HG03066 (cell line): ENCODE measurements around the gene SH3BP4.

Source experiments
- ATAC-seq: cut with Tn5 transposase; IDR thresholded peaks from one replicate; pipeline ENCODE4 v1.9.1; 2021; ENCODE audit warnings: low read depth; ENCODE audit not compliant: unreplicated experiment

SH3BP4 gene

DNA sequence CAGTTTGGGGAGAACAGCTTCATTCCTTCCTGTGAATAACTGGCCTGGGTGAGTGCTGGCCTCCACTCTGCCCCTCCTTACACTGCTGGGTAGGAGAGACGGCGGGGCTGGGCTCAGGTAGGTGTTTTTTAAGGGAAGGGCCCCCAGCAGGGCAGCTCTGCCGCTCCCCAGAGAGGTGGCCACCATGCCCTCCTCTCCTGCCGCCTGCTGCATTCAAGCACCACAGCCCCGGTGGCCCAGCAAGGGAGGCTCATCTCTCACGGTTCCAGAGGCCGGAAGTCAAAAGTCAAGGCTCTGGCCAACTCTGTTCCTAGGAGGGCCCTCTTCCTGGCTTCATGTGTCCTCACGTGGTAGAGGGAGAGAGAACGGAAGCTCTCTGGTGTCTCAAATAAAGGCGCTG, 81.1 kb downstream of the SH3BP4 start:
- no peak for ATAC-seq

DNA sequence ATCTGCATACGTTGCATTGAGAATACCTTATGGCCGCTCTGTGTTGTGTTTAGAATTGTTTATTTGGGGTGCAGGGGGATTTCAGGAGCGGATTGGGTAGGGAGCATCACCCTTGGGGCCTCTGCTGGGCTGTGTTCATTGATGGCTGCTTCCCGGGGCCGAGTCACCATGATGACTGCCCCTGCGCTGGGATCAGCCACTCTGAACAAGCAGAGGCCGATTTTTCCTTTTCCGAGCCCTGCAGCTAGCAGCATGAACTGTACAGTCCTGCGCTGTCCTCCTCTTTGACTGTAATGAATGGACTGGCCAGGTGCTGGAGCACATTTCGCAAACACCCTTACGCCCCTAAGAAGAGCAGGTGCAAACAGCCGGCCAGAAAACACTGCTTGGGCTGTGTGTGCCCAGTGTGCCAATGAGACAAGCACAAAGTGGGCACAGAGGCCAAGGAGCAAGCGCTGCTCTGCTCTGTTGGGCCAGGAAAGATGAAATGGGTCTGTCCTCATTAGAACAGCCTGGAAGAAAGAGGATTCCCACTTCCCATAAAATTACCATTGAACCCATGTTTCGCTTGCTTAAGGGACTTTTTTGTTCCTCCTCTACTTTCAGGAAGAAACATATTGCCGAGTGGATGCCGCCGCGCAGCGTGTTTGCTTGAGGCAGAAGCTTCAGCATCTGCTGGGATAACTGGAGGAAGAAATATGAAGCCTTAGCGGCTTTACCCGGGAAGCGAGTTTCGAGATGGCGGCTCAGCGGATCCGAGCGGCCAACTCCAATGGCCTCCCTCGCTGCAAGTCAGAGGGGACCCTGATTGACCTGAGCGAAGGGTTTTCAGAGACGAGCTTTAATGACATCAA, 82.7 kb downstream of the SH3BP4 start:
- ATAC-seq = no peak

DNA sequence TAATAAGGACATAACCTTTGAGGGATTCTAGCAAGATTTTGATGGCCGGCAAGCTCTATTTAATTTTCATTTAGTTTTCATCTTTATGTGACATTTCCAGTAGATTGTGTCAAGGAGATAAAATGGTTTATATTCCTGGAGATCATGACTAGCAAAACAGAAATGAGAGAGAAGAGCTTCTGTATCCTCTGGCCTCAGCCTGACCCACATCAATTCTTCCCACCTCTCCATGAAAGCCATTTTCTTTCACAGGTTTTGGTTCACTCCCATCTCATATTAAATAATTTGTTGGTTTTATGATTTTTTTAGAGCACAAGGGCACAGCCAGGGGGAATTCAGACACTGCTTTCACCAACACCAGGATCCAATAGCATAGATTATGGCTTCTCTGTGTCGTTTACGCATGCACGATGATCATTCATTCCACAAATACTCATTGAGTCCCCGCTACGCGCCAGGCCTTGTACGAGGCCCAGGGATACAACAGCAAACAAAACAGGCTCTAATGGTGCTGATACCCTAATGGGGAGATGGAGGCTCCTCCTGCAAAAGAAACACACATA, 85.9 kb downstream of the SH3BP4 start:
- ATAC-seq = no peak

DNA sequence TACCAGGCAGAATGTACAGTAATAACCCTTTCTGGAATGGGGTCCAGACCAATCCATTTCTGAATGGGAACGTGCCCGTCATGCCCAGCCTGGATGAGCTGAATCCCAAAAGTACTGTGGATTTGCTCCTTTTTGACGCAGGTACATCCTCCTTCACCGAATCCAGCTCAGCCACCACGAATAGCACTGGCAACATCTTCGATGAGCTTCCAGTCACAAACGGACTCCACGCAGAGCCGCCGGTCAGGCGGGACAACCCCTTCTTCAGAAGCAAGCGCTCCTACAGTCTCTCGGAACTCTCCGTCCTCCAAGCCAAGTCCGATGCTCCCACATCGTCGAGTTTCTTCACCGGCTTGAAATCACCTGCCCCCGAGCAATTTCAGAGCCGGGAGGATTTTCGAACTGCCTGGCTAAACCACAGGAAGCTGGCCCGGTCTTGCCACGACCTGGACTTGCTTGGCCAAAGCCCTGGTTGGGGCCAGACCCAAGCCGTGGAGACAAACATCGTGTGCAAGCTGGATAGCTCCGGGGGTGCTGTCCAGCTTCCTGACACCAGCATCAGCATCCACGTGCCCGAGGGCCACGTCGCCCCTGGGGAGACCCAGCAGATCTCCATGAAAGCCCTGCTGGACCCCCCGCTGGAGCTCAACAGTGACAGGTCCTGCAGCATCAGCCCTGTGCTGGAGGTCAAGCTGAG, 89.6 kb downstream of the SH3BP4 start:
- no peak for ATAC-seq

DNA sequence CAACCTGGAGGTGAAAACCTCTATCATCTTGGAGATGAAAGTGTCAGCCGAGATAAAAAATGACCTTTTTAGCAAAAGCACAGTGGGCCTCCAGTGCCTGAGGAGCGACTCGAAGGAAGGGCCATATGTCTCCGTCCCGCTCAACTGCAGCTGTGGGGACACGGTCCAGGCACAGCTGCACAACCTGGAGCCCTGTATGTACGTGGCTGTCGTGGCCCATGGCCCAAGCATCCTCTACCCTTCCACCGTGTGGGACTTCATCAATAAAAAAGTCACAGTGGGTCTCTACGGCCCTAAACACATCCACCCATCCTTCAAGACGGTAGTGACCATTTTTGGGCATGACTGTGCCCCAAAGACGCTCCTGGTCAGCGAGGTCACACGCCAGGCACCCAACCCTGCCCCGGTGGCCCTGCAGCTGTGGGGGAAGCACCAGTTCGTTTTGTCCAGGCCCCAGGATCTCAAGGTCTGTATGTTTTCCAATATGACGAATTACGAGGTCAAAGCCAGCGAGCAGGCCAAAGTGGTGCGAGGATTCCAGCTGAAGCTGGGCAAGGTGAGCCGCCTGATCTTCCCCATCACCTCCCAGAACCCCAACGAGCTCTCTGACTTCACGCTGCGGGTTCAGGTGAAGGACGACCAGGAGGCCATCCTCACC, 90.2 kb downstream of the SH3BP4 start:
- ATAC-seq = no peak

DNA sequence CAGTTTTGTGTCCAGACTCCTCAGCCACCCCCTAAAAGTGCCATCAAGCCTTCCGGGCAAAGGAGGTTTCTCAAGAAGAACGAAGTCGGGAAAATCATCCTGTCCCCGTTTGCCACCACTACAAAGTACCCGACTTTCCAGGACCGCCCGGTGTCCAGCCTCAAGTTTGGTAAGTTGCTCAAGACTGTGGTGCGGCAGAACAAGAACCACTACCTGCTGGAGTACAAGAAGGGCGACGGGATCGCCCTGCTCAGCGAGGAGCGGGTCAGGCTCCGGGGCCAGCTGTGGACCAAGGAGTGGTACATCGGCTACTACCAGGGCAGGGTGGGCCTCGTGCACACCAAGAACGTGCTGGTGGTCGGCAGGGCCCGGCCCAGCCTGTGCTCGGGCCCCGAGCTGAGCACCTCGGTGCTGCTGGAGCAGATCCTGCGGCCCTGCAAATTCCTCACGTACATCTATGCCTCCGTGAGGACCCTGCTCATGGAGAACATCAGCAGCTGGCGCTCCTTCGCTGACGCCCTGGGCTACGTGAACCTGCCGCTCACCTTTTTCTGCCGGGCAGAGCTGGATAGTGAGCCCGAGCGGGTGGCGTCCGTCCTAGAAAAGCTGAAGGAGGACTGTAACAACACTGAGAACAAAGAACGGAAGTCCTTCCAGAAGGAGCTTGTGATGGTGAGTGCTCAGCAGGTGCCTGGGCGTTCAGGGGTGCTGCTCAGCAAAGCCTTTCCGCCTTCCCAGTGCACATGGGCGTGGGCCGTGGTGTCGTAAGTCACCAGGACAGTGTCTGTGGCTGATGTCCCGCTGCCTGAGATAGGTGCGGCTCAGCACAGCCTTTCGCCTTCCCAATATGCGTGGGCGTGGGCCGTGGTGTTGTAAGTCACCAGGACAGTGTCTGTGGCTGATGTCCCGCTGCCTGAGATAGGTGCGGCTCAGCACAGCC, 91.0 kb downstream of the SH3BP4 start:
- no peak for ATAC-seq

DNA sequence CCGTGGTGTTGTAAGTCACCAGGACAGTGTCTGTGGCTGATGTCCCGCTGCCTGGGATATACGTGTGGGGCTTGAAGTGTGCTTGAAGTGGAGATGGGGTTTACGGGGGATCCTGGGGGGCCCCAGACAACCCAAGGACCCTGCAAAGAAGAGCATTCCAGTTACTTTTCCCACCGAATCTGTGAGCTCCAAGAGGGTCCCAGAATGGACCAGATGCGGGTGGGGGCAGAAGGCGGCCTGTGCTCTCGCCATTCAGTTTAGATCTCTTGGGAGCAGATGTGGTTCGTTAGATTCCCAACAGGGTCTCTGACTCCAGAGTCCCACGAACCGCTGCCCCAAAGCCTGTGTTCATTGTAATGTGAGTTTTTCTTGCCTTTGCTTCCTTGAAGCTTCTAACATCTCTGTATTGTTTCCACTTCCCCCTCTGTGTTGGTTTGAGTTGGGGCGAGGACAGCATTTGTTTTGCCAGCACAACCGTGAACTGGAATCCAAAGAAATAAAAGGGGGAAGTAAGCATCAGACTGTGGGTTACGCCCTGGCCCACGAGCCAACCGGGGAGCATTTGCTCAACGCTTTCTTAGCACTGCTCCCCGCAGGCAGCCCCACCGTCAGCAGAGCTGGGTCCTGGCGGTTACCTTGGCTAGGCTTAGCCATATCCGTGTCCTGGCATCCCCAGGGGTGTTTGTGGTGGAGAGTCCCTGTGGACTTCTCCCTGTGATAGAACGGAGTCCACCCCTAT, 92.1 kb downstream of the SH3BP4 start:
- no peak for ATAC-seq

DNA sequence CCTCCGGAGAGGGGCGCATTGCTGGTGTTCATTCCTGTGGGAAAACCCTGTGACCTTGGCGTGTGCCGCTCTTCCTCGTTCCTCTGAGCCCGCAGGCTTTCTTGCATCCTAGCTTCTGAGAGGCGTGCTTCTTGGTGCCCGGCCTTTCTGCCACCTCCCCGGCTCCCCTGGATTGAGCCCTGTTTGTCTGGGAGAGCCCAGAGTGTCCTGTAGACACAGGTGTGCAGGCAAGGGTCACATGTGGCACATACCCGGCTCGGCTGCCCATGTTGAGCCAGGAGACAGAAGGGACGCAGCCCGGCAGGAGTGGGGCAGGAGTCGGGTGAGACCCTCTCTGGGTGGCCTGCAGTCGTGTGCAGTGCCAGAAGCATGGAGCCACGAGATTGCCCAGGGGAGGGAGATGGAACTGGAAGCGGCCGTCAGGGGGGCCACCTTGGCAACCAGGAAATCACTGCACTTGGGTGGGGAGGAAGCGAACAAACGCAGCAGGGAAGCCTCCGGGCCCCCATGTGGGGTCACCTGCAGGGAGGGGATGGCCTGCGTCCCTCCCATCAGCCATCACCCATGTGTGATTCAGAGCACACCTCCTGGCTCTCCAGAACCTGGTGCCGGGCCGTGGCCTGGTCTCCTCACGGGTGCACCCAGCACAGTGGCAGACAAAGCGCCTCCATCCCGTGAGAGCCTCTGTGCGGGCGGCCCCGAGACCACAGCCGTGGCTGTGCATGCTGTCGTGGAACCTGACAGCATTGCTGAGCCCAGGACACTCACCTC, 92.9 kb downstream of the SH3BP4 start:
- no peak for ATAC-seq

DNA sequence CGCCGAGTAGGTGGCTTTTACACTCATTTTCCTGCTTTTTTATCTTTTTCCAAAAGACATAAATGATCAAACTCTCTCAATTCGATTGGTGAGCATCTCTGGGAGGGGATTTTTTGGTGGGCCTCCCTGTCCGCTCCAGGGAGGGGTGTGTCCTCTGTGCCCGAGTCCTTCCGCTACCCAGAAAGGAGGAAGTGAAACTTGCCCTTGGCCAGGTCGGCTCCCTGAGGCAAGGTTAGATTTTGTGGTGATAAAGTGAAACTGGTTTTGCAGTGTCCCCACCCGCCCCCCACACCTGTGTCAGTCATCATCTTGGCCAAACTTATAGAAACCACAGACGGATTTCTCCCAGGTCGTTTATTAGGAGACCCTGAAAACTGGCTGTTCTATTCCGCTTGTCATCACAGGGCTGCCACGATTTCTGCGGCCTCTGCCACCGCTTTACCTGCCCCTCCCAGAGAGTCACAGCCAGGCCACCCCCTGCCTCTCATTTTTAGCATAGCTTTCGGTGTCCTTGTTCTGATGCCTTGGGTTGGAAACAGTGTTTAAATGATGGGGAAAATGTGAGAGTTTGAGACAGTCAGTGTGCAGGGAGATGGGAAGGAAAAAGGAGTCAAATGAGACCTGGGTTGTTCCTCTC, 93.6 kb downstream of the SH3BP4 start:
- no peak for ATAC-seq

DNA sequence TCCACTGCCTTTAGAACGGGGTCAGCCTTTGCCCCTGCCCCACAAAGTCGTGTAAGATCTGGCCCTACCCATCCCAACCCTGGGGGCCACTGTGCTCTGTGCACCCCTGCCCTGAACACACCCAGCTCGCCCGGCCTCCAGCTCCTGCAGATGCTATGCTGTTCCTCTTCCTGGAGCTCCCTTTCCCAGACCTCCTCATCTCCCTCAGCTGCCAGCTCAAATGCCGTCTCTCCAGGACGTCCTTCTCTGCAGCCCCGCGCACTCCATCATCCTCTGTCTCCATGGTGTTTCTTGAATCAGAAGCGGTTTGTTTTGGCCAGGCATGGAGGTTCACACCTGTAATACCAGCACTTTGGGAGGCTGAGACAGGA, 94.1 kb downstream of the SH3BP4 start:
- no peak for ATAC-seq

DNA sequence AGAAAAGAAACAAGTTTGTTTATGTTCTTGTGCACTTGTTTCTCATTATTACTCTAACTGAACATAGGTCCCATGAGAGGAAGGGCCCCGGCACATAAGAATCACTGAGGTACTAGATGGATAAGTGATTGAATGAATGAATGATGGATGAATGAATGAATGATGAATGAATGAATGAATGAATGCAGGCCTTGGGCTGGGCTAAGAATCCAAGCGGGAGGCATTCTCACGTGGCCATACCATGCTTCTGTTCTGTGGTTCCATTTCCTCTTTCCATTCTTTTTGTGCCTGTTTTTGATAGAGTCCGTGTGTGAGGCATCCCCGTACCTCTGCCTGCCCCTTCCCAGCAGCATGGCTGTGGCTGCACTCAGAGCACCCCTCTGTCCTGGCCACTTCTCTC, 94.8 kb downstream of the SH3BP4 start:
- ATAC-seq = no peak

DNA sequence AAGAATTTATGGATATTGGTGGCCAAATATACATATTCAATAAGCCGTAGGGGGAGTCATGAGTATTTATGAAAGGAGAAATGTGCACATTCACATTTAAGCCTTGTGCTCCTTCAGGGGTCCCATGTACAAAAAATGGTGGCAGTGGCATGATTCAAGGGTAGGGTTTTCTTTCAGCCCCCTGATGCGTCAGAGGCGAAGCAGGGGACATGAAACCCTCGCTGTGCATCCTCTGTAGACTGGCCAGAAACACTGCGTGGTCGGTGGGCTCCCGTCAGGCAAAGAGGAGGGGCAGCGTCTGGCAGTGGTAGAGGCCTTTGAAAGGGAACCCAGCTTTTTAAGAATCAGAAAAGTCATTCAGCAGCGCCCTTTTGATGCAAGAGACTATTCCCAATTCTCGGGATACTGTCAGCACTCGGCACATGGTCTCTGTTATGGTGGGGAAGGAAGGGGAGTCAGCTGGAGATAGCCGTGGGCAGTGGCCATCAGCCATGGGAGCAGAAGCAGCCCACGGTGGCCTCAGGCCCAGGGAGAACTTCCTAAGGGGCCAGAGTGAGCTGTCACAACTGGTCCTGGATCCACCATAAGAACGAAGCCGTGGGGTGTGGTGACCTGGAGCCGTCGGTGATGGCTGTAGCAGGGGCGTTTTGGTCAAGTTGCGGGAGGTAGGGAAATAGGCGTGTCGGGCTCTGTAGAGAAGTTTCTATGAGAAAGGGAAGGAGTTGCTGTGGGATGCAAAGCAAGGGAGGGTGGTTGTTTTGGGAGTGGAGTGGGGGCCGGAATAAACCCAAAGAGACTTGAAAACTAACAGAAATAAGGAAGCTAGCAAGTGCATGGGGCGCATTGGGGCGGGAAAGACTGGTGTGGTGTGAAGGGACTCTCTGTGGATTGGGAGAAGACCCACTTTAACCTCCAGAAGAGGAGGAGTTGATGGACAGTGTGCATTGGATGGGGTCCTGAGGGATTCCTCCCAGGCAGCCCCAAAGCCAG, 95.6 kb downstream of the SH3BP4 start:
- no peak for ATAC-seq

DNA sequence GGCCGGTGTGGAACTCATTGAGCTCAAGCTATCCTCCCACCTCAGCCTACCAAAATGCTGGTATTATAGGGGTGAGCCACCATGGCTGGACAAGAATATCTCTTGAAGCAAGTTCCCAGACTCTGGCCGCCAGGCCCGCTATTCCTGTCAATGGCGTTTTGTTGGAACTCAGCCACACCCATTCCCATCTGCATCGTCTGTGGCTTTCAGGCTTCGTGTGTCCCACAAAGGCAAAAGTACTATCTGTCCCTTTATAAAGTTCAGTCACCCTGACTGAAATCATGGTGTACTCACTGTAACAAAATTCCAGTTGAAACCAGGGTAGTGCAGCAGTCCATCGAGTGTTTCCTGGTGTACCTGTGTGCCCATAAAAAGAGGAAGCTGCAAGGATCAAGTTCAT, 96.7 kb downstream of the SH3BP4 start:
- no peak for ATAC-seq

DNA sequence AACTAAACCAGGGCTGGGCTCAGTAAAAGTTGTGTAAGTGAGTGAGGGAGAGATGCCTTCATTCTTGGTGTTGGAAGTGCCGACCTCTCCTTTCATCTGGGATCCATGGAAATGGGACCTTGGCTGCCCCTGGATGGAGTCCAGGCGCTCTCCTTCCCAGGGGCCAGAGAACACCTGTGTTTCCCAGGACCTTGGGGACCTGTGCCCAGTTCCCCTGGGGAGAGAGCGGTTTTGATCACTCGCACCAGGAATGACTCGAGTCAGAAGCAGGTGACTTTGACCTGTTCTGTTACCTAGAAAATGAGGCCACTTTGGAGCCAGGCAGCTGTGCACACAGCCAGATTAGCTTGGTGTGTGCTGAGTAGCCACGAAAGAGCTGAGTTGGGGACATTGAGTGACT, 97.3 kb downstream of the SH3BP4 start:
- ATAC-seq = no peak

DNA sequence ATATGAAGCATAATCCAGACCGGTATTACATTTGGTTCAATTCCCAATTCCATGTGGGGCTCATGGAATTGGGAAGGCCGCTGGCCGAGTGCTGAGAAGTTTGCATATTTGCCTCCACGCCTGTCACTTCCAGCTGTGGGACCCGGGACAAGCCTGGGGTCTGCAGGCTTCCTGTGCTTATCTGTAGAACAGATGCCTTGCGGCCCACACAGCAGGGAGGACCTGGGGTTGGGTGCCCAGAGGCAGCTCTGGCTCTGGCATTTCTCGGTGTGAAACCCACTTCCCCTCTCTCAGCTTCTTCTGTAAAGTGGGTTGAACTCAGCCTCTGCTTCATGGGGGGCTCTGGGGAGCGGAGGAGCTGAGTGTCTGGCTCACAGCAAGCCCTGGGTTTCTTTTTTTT, 97.9 kb downstream of the SH3BP4 start:
- no peak for ATAC-seq

DNA sequence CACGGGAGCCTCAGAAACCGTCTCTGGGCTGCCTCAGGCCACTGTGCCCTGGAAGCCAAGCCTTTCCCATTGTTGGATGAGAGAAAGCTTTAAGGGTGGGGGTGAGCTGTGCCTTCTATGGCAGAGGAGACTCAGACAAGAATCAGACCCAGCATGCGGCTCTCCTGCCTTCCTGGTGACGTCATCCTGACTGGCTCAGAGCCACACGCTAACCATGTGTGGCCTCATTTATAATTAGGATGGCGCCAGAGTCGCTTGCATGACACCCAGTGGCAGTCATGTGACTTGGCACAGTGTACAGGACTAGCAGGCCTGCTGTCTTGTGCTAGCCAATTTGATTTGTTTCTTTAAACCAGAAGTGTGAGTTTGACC, 99.1 kb downstream of the SH3BP4 start:
- no peak for ATAC-seq
